ENCODE measurements around the gene JAG2.

DNA sequence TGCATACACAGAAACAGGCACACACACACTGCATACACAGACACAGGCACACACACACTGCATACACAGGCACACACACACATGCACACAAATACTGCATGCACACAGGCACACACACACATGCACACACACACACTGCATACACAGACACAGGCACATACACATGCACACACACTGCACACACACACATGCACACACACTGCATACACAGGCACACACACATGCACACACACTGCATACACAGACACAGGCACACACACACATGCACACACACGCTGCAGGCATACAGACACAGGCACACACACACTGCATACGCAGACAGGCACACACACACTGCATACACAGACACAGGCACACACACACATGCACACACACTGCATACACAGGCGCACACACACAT is 47.0 kb upstream of the JAG2 start:
- TF ChIP-seq EZH2 (IDR thresholded peaks at IDR 0.05; ENCODE audit: insufficient read depth, poor library complexity, severe bottlenecking), result no peak
- no peak for TF ChIP-seq EZH2phosphoT487 (IDR thresholded peaks at IDR 0.05; ENCODE audit: insufficient read depth, low read depth)

Measured in GM23248 (cell line).